Prostate gland (tissue), 2 donors: ENCODE results near the gene DTX3L.

Experiments used
- POLR2A ChIP-seq: fragments of 450-650 bp; IDR thresholded peaks from one replicate; pipeline ENCODE4 v1.6.1; 2016; ENCODE audit warnings: antibody characterized with exemption, mild to moderate bottlenecking
- POLR2AphosphoS5 ChIP-seq: sonication (generic); formaldehyde crosslinking; IDR thresholded peaks from one replicate; pipeline ENCODE4 v1.6.1; 2017; ENCODE audit warnings: antibody characterized with exemption
- TF ChIP-seq, protein P1 (sequence below), 4 experiments: fragments of 200-600 bp in 2 of 4; fragments of 450-650 bp in 2 of 4; sonication (generic) in 2 of 4; IDR thresholded peaks; 1 replicate in 3 of 4; 2 replicates in 1 of 4; pipeline ENCODE4 v1.5.1; 2016 to 2019; ENCODE audit warnings: antibody characterized with exemption in 4 of 4, mild to moderate bottlenecking in 2 of 4, moderate library complexity in 2 of 4

DNA sequence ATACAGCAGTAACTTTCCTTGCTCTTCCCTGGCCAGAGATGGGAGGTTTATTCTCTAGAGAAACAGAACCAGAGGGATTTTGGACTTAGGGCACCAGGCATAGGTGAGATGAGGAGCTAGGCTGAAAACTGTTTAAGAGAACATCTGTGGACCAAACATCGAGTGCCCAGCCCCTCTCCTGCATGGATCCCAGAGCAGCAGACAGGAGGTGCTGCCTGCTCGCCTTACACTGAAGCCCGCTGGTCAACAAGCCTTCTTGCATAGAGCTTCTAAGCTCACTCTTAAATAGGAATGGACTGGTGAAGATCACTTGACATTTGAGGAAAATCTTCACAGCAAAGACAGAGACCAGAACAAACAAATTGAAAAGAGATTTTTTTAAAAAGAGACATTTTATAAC, 54.5 kb downstream of the DTX3L start:
- TF ChIP-seq, protein P1, sequence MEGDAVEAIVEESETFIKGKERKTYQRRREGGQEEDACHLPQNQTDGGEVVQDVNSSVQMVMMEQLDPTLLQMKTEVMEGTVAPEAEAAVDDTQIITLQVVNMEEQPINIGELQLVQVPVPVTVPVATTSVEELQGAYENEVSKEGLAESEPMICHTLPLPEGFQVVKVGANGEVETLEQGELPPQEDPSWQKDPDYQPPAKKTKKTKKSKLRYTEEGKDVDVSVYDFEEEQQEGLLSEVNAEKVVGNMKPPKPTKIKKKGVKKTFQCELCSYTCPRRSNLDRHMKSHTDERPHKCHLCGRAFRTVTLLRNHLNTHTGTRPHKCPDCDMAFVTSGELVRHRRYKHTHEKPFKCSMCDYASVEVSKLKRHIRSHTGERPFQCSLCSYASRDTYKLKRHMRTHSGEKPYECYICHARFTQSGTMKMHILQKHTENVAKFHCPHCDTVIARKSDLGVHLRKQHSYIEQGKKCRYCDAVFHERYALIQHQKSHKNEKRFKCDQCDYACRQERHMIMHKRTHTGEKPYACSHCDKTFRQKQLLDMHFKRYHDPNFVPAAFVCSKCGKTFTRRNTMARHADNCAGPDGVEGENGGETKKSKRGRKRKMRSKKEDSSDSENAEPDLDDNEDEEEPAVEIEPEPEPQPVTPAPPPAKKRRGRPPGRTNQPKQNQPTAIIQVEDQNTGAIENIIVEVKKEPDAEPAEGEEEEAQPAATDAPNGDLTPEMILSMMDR (IDR thresholded peaks at IDR 0.05): no peak
- TF ChIP-seq POLR2AphosphoS5: no peak
- TF ChIP-seq POLR2A: no peak
